ENCODE measurements around the gene RALGAPA2.

GRCh38 chr20:20459726-20460125, 252.7 kb downstream of the RALGAPA2 start:
- TF ChIP-seq CTCF (IDR thresholded peaks at IDR 0.05) (no peak), POLR2A (IDR thresholded peaks at IDR 0.05; ENCODE audit: low read depth) (no peak), EP300 (IDR thresholded peaks at IDR 0.05) (no peak), POLR2AphosphoS5 (IDR thresholded peaks at IDR 0.05) (no peak)

All from esophagus muscularis mucosa (tissue), 4 donors.